GM18498 (cell line): Measurements from ENCODE around the gene CHRNB1.

Source experiments
- ATAC-seq: cut with Tn5 transposase; IDR thresholded peaks from one replicate; pipeline ENCODE4 v1.9.1; 2021; ENCODE audit warnings: mild to moderate bottlenecking, moderate library complexity; ENCODE audit not compliant: unreplicated experiment

The CHRNB1 gene

GRCh38 chr17:7437369-7437863, 7.4 kb upstream of the CHRNB1 start:
- ATAC-seq = no peak

GRCh38 chr17:7437950-7438614, 6.8 kb upstream of the CHRNB1 start:
- ATAC-seq = no peak

- no peak for ATAC-seq
These were observed 6.0 kb upstream of the CHRNB1 start for GRCh38 chr17:7438656-7439460.

GRCh38 chr17:7439462-7440112, 5.3 kb upstream of the CHRNB1 start, which contains the start of gene FGF11:
Gene FGF11 (plus strand): TSS chr17:7439512. CDS start chr17:7439621, 109 bp downstream.
- no peak for ATAC-seq

GRCh38 chr17:7440113-7440833, 4.6 kb upstream of the CHRNB1 start:
- ATAC-seq = no peak

- no peak for ATAC-seq
These were observed 4.0 kb upstream of the CHRNB1 start for GRCh38 chr17:7440834-7441195.

- ATAC-seq = no peak
These were observed 3.6 kb upstream of the CHRNB1 start for GRCh38 chr17:7441266-7441665.

GRCh38 chr17:7442142-7442541, 2.7 kb upstream of the CHRNB1 start:
- no peak for ATAC-seq

- ATAC-seq = no peak
These were observed 1.1 kb upstream of the CHRNB1 start for GRCh38 chr17:7443499-7444485.

- no peak for ATAC-seq
These were observed 733 bp downstream of the CHRNB1 start for GRCh38 chr17:7445619-7445968.

- no peak for ATAC-seq
These were observed 3.6 kb downstream of the CHRNB1 start for GRCh38 chr17:7448461-7448860.

GRCh38 chr17:7459961-7460545, 15.2 kb downstream of the CHRNB1 start:
- ATAC-seq = no peak

GRCh38 chr17:7460850-7461660, 16.2 kb downstream of the CHRNB1 start:
- no peak for ATAC-seq

- no peak for ATAC-seq
These were observed 17.9 kb downstream of the CHRNB1 start for GRCh38 chr17:7462474-7463371.

GRCh38 chr17:7463372-7463846, 18.5 kb downstream of the CHRNB1 start:
- ATAC-seq = no peak

GRCh38 chr17:7464081-7464480, 19.2 kb downstream of the CHRNB1 start:
- no peak for ATAC-seq

- no peak for ATAC-seq
These were observed 20.9 kb downstream of the CHRNB1 start for GRCh38 chr17:7465597-7466275.
